Adipocyte (in vitro differentiated cells): Measurements from ENCODE around the gene TRANK1.
"Not testable (repeated sequence)": the region's sequence is repeated elsewhere in the genome, so short reads cannot be mapped to it uniquely, and the experiment has no call there.

Source experiments
- DNase-seq: peaks from one replicate; pipeline ENCODE4 v3.0.0-alpha.2; 2015; ENCODE audit warnings: low read depth
- H3K27me3 ChIP-seq: replicated peaks from 2 replicates; pipeline ENCODE4 v1.7.0; 2013; ENCODE audit warnings: mild to moderate bottlenecking, low read length, moderate library complexity; ENCODE audit not compliant: control insufficient read depth, insufficient read depth
- H3K36me3 ChIP-seq: 2 replicates; pipeline ENCODE4 v1.7.0; 2013; ENCODE audit warnings: low read length, mild to moderate bottlenecking, moderate library complexity; ENCODE audit not compliant: control insufficient read depth, insufficient read depth, severe bottlenecking
- H3K4me1 ChIP-seq: 2 replicates; pipeline ENCODE4 v1.7.0; 2013; ENCODE audit warnings: mild to moderate bottlenecking, low read length, moderate library complexity; ENCODE audit not compliant: control insufficient read depth, insufficient read depth
- H3K4me3 ChIP-seq: 2 replicates; pipeline ENCODE4 v1.7.0; 2013; ENCODE audit warnings: mild to moderate bottlenecking, low read length, moderate library complexity
- H3K9ac ChIP-seq: 2 replicates; pipeline ENCODE4 v1.7.0; 2013; ENCODE audit warnings: mild to moderate bottlenecking, low read length, moderate library complexity
- H3K9me3 ChIP-seq: 2 replicates; pipeline ENCODE4 v1.7.0; 2013; ENCODE audit warnings: mild to moderate bottlenecking, low read length, moderate library complexity; ENCODE audit not compliant: control insufficient read depth

The TRANK1 gene

GRCh38 chr3:36956155-36956554 is 11.3 kb upstream of the TRANK1 start:
- no peak overlapping the region for H3K4me3 ChIP-seq
- no peaks in the 10 kb centered on the region for H3K27me3 ChIP-seq
- H3K4me1 ChIP-seq: peaks cover 17% of the 10 kb centered on the region
- DNase-seq: no peak
- no peak overlapping the region for H3K9ac ChIP-seq
- H3K9me3 ChIP-seq: no peaks in the 10 kb centered on the region
- no peaks in the 10 kb centered on the region for H3K36me3 ChIP-seq

GRCh38 chr3:36954452-36955134 is 9.7 kb upstream of the TRANK1 start:
- no peak for DNase-seq
- no peaks in the 10 kb centered on the region for H3K9me3 ChIP-seq

DNA sequence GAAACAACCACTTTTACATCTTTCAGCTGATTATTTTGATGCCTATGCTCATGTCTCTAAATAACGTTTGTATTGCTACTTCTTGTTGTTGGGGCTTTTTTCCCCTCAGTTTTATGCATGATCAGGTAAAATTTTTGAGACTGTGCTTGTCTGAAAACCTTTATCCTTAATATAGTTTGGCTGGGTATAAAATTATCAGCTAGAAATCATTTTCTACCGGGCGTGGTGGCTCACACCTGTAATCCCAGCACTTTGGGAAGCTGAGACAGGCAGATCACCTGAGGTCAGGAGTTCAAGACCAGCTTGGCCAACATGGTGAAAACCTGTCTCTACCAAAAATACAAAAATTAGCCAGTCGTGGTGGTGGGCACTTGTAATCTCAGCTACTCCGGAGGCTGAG is 3.0 kb upstream of the TRANK1 start:
- H3K4me1 ChIP-seq: peaks cover 10% of the 10 kb centered on the region
- DNase-seq, H3K36me3 ChIP-seq, H3K9me3 ChIP-seq, H3K27me3 ChIP-seq, H3K9ac ChIP-seq, H3K4me3 ChIP-seq: not testable (repeated sequence)

More at GRCh38 chr3:36954452-36955134, 9.7 kb upstream of the TRANK1 start:
- no peaks in the 10 kb centered on the region for H3K27me3 ChIP-seq
- peaks cover 18% of the 10 kb centered on the region for H3K4me1 ChIP-seq
- H3K4me3 ChIP-seq: no peak overlapping the region
- H3K36me3 ChIP-seq: no peaks in the 10 kb centered on the region
- H3K9ac ChIP-seq: no peak overlapping the region

- peaks cover 6% of the 10 kb centered on the region for H3K9me3 ChIP-seq
- no peaks in the 10 kb centered on the region for H3K27me3 ChIP-seq
- no peaks in the 10 kb centered on the region for H3K36me3 ChIP-seq
- no peak for DNase-seq
- H3K9ac ChIP-seq: peak overlapping the region; percentile 87
- H3K4me1 ChIP-seq: peaks cover 24% of the 10 kb centered on the region
- H3K4me3 ChIP-seq: peak overlapping the region; percentile 88
Measured at GRCh38 chr3:36945333-36945980, 603 bp upstream of the TRANK1 start.

GRCh38 chr3:36944012-36944640 is 728 bp downstream of the TRANK1 start:
- peak; percentile 80 for DNase-seq
- peak overlapping the region; percentile 88 for H3K4me3 ChIP-seq

DNA sequence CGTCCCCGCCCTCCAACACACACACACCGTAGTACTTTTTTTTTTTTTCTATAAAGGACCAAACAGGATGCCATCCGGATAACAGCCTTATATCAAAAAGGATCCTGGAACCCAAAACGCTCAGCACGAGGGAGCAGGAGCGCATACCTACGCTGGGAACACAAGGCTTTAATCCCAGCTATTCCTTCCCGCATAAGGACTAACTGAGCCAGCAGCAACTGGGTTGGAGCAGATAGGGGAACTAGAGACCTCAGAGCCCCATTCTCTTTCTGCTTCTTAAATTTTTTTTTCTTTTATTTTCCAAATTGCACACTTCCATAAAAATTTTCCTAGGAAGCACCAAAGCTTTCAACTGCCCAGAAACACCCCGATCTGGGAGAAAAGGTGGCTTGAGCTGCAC is 1.3 kb downstream of the TRANK1 start:
- Histone ChIP-seq H3K36me3 (no peaks in the 10 kb centered on the region), H3K27me3 (no peaks in the 10 kb centered on the region)
- DNase-seq: no peak

More at GRCh38 chr3:36944012-36944640, 728 bp downstream of the TRANK1 start:
- Histone ChIP-seq H3K9me3 (peaks cover 6% of the 10 kb centered on the region), H3K36me3 (no peaks in the 10 kb centered on the region), H3K4me1 (peaks cover 25% of the 10 kb centered on the region), H3K27me3 (no peaks in the 10 kb centered on the region), H3K9ac (peak overlapping the region; percentile 87)

GRCh38 chr3:36942638-36943248 is 2.1 kb downstream of the TRANK1 start:
- Histone ChIP-seq H3K27me3 (no peaks in the 10 kb centered on the region), H3K36me3 (no peaks in the 10 kb centered on the region), H3K4me1 (peaks cover 25% of the 10 kb centered on the region), H3K4me3 (no peak overlapping the region), H3K9ac (no peak overlapping the region), H3K9me3 (peaks cover 2% of the 10 kb centered on the region)
- no peak for DNase-seq

More for the DNA sequence above, 1.3 kb downstream of the TRANK1 start:
- H3K4me1 ChIP-seq: peaks cover 25% of the 10 kb centered on the region
- peaks cover 6% of the 10 kb centered on the region for H3K9me3 ChIP-seq
- H3K9ac ChIP-seq: peak overlapping the region; percentile 87
- H3K4me3 ChIP-seq: peak overlapping the region; percentile 88

- Histone ChIP-seq H3K27me3 (no peaks in the 10 kb centered on the region), H3K36me3 (no peaks in the 10 kb centered on the region), H3K4me3 (peak overlapping the region; percentile 62), H3K9me3 (no peaks in the 10 kb centered on the region), H3K4me1 (peaks cover 25% of the 10 kb centered on the region), H3K9ac (peak overlapping the region; percentile 13)
- DNase-seq: no peak
Measured at GRCh38 chr3:36941658-36942057, 3.2 kb downstream of the TRANK1 start.

DNA sequence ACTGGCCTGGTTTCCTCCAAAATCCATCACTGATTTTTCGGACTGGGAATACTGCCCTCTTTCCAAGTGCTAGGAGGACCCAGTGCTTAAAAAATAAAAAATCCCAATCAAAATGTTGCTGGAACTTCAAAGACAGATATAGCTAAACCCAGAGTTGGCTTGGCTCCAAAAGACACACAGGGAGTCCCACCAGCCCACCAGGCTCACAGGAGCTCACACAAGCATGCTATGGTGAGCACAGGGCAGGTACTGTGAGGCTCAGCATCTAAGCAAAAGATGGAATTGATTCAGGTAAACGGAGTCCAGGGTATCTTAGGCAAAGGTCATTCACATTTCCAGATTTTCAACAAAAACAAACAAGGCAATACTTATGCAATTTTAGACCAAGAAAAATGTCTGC is 3.7 kb downstream of the TRANK1 start:
- Histone ChIP-seq H3K9ac (peak overlapping the region; percentile 13), H3K27me3 (no peaks in the 10 kb centered on the region), H3K4me3 (peak overlapping the region; percentile 62), H3K36me3 (no peaks in the 10 kb centered on the region), H3K4me1 (peaks cover 25% of the 10 kb centered on the region), H3K9me3 (no peaks in the 10 kb centered on the region)
- no peak for DNase-seq

DNA sequence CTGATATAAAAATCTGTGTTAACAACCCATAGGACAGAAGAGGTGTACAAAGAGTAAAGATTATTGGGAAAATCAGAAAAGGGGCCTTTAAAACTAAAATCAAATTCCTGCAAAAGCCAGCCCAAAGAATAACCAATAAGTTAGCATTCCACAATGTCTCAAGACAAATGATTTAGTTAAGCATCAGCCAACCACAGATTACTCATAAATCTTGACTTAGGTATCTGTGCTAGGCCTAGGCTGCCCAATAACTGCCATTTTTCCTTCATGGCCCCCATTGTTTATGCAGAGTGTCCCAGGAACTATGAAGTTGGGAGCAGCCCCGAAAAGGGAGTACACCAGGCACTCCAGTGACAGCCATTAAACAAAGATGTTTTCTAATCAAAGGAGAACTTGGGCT is 7.4 kb downstream of the TRANK1 start:
- Histone ChIP-seq H3K27me3 (no peaks in the 10 kb centered on the region), H3K9ac (no peak overlapping the region), H3K4me3 (no peak overlapping the region), H3K9me3 (no peaks in the 10 kb centered on the region), H3K4me1 (peaks cover 24% of the 10 kb centered on the region), H3K36me3 (no peaks in the 10 kb centered on the region)
- no peak for DNase-seq
